A549 (cell line): ENCODE results near the gene GNB1L. TPM values are rescaled to one million over a fixed set of nuclear protein-coding genes. Genes with fewer than 3 reads are reported as not detected.

ENCODE experiments used
- ATAC-seq, 2 experiments: fragments of 200-7000 bp in 1 of 2; fragments of >200 bp in 1 of 2; cut with Nextera tagmentation in 1 of 2; cut with Tn5 transposase in 1 of 2; 3 replicates each; pipeline versions ENCODE4 v1.8.0 to v1.9.1; 2018 to 2020; ENCODE audit warnings: mild to moderate bottlenecking in 1 of 2, moderate library complexity in 1 of 2
- CTCF ChIA-PET: fragments of 300-600 bp; sonication (Branson Sonifier 250); formaldehyde crosslinking; extraction: SDS; loops from one replicate; lab custom pipeline; 2021; ENCODE audit warnings: antibody characterized with exemption, inconsistent platforms; lab: Yijun Ruan, JAX
- POLR2A ChIA-PET: fragments of 350-600 bp; formaldehyde crosslinking; extraction: SDS; loops from one replicate; lab custom pipeline; 2021; ENCODE audit warnings: antibody characterized with exemption, inconsistent platforms; lab: Yijun Ruan, JAX
- DNase-seq, 2 experiments: peaks; one replicate each; pipeline versions ENCODE4 v3.0.0 to v3.0.0-alpha.2; 2011 to 2016; ENCODE audit warnings: low read depth in 1 of 2, low spot score in 1 of 2
- FAIRE-seq: peaks from 2 replicates; lab custom pipeline; 2011; peaks lifted over from hg19 to GRCh38; lab: Jason Lieb, UNC
- H3K27ac ChIP-seq, 2 experiments: fragments of >200 bp; sonication (Bioruptor Twin); formaldehyde crosslinking; 3 replicates each; pipeline ENCODE4 v1.5.1; 2016 to 2017
- H3K4me1 ChIP-seq: fragments of >200 bp; sonication (Bioruptor Twin); formaldehyde crosslinking; 3 replicates; pipeline ENCODE4 v1.6.1; 2016
- H3K4me2 ChIP-seq: fragments of >200 bp; sonication (Bioruptor Twin); formaldehyde crosslinking; 3 replicates; pipeline ENCODE4 v1.6.1; 2016
- H3K4me3 ChIP-seq: fragments of >200 bp; sonication (Bioruptor Twin); formaldehyde crosslinking; 3 replicates; pipeline ENCODE4 v1.5.1; 2016
- H3K9me3 ChIP-seq: fragments of >200 bp; sonication (Bioruptor Twin); formaldehyde crosslinking; 3 replicates; pipeline ENCODE4 v1.6.1; 2016
- CHD2 ChIP-seq: fragments of 150-350 bp; IDR thresholded peaks from 2 replicates; pipeline ENCODE4 v1.6.1; 2014; ENCODE audit warnings: low read length; ENCODE audit not compliant: partially characterized antibody
- CHD4 ChIP-seq: fragments of 200-600 bp; sonication (generic); IDR thresholded peaks from 2 replicates; pipeline ENCODE4 v1.6.1; 2016; ENCODE audit warnings: antibody characterized with exemption, mild to moderate bottlenecking, borderline replicate concordance
- EHF ChIP-seq: fragments of 250-450 bp; sonication (Bioruptor Pico); IDR thresholded peaks from 2 replicates; pipeline ENCODE4 v1.5.0; 2020; ENCODE audit warnings: mild to moderate bottlenecking
- EHMT2 ChIP-seq: fragments of 200-600 bp; sonication (generic); IDR thresholded peaks from 2 replicates; pipeline ENCODE4 v1.6.1; 2016; ENCODE audit warnings: antibody characterized with exemption, low read depth, mild to moderate bottlenecking, moderate library complexity
- ESRRA ChIP-seq: fragments of 150-350 bp; IDR thresholded peaks from 2 replicates; pipeline ENCODE4 v1.6.1; 2014; ENCODE audit warnings: mild to moderate bottlenecking, low read length, borderline replicate concordance
- FOXS1 ChIP-seq: fragments of 250-450 bp; sonication (Bioruptor Pico); IDR thresholded peaks from 2 replicates; pipeline ENCODE4 v1.5.0; 2020; ENCODE audit warnings: mild to moderate bottlenecking, moderate library complexity
- GATA3 ChIP-seq: IDR thresholded peaks from 2 replicates; pipeline ENCODE4 v1.6.1; 2012; ENCODE audit warnings: borderline replicate concordance
- HDAC2 ChIP-seq: fragments of 200-600 bp; sonication (generic); IDR thresholded peaks from 2 replicates; pipeline ENCODE4 v1.6.1; 2016
- HOXB5 ChIP-seq: fragments of 250-450 bp; sonication (Bioruptor Pico); IDR thresholded peaks from 2 replicates; pipeline ENCODE4 v1.5.0; 2020; ENCODE audit warnings: mild to moderate bottlenecking, moderate library complexity
- JUNB ChIP-seq: fragments of >200 bp; sonication (Bioruptor Twin); formaldehyde crosslinking; IDR thresholded peaks from 2 replicates; pipeline ENCODE4 v1.6.1; 2016
- KDM5A ChIP-seq: fragments of 200-600 bp; sonication (generic); IDR thresholded peaks from 2 replicates; pipeline ENCODE4 v1.6.1; 2016; ENCODE audit warnings: antibody characterized with exemption, mild to moderate bottlenecking
- MAFK ChIP-seq: fragments of 450-650 bp; IDR thresholded peaks from 2 replicates; pipeline ENCODE4 v1.6.1; 2014; ENCODE audit not compliant: partially characterized antibody
- MAZ ChIP-seq: fragments of 150-350 bp; IDR thresholded peaks from 2 replicates; pipeline ENCODE4 v1.6.1; 2014; ENCODE audit warnings: antibody characterized with exemption, low read depth, low read length, borderline replicate concordance
- NPAS2 ChIP-seq: fragments of 250-450 bp; sonication (Bioruptor Pico); IDR thresholded peaks from 2 replicates; pipeline ENCODE4 v1.8.0; 2022; ENCODE audit warnings: mild to moderate bottlenecking, moderate library complexity, borderline replicate concordance
- NR3C1 ChIP-seq: fragments of >200 bp; sonication (Bioruptor Twin); formaldehyde crosslinking; IDR thresholded peaks from 3 replicates; pipeline ENCODE4 v1.6.1; 2017
- POLR2AphosphoS2 ChIP-seq: conservative IDR thresholded peaks from 2 replicates; pipeline ENCODE4 v1.6.1; 2012; ENCODE audit warnings: low read length, improper control_type of control experiment, inconsistent platforms
- RARB ChIP-seq: fragments of 250-450 bp; sonication (Bioruptor Pico); IDR thresholded peaks from 2 replicates; pipeline ENCODE4 v1.8.0; 2021; ENCODE audit warnings: mild to moderate bottlenecking, moderate library complexity
- RCOR1 ChIP-seq: fragments of 150-350 bp; IDR thresholded peaks from 2 replicates; pipeline ENCODE4 v1.6.1; 2014; ENCODE audit warnings: antibody characterized with exemption, low read length, low read depth
- RFX5 ChIP-seq: fragments of 450-650 bp; IDR thresholded peaks from 2 replicates; pipeline ENCODE4 v1.7.1; 2014; ENCODE audit warnings: antibody characterized with exemption, mild to moderate bottlenecking, moderate library complexity
- RNF2 ChIP-seq: fragments of 200-600 bp; sonication (generic); IDR thresholded peaks from 2 replicates; pipeline ENCODE4 v1.6.1; 2016; ENCODE audit warnings: low read depth, mild to moderate bottlenecking, antibody characterized with exemption, moderate library complexity, borderline replicate concordance
- SMC3 ChIP-seq: fragments of >200 bp; sonication (Bioruptor Twin); formaldehyde crosslinking; IDR thresholded peaks from 3 replicates; pipeline ENCODE4 v1.6.1; 2018; ENCODE audit warnings: inconsistent platforms
- SREBF2 ChIP-seq: fragments of 450-650 bp; IDR thresholded peaks from 2 replicates; pipeline ENCODE4 v1.6.1; 2014; ENCODE audit warnings: mild to moderate bottlenecking, moderate library complexity
- TP53 ChIP-seq: fragments of 250-450 bp; sonication (Bioruptor Pico); IDR thresholded peaks from 2 replicates; pipeline ENCODE4 v1.5.0; 2021; ENCODE audit warnings: mild to moderate bottlenecking, moderate library complexity
- ZNF302 ChIP-seq: fragments of 250-450 bp; sonication (Bioruptor Pico); IDR thresholded peaks from 2 replicates; pipeline ENCODE4 v1.9.0; 2021; ENCODE audit warnings: inconsistent platforms, mild to moderate bottlenecking, moderate library complexity
- WGBS: methylation state at CpG from one replicate; pipeline ENCODE4 v1.1.6; 2017; ENCODE audit errors: missing lambda C conversion rate; 5-methylcytosine and 5-hydroxymethylcytosine counted together
- polyA plus RNA-seq, 4 experiments: library from polyadenylated mRNA; depleted of rRNA in 3 of 4; stranded (reverse); fragments of >200 nt; fragmentation: RNase III in 1 of 4; extraction: RNeasy Plus Mini Kit Qiagen cat#74134 plus additional on column Dnase treatment in 1 of 4; gene quantifications; 2 replicates in 3 of 4; 3 replicates in 1 of 4; pipeline ENCODE4 v1.2.3, GENCODE V29; 2011 to 2017
- TF ChIP-seq, protein P1 (sequence below): fragments of 450-650 bp; IDR thresholded peaks from 2 replicates; pipeline ENCODE4 v1.6.1; 2014; ENCODE audit warnings: antibody characterized with exemption
- TF ChIP-seq, protein P2 (sequence below): IDR thresholded peaks from 2 replicates; pipeline ENCODE4 v1.6.1; 2012; ENCODE audit warnings: low read depth, borderline replicate concordance
- TF ChIP-seq, protein P3 (sequence below): fragments of 250-450 bp; sonication (Bioruptor Pico); IDR thresholded peaks from 2 replicates; pipeline ENCODE4 v1.5.0; 2020; ENCODE audit warnings: low read depth, mild to moderate bottlenecking, moderate library complexity
- TF ChIP-seq, protein P4 (sequence below): IDR thresholded peaks from 2 replicates; pipeline ENCODE4 v1.6.1; 2012
- TF ChIP-seq, protein P5 (sequence below): fragments of >200 bp; sonication (Bioruptor Twin); formaldehyde crosslinking; IDR thresholded peaks from 3 replicates; pipeline ENCODE4 v1.5.1; 2016
- TF ChIP-seq, protein P6 (sequence below): fragments of >200 bp; sonication (Bioruptor Twin); formaldehyde crosslinking; IDR thresholded peaks from 3 replicates; pipeline ENCODE4 v1.6.1; 2016
- TF ChIP-seq, protein P7 (sequence below): IDR thresholded peaks from 2 replicates; pipeline ENCODE4 v1.6.1; 2012
- TF ChIP-seq, protein P8 (sequence below): fragments of >200 bp; sonication (Bioruptor Twin); formaldehyde crosslinking; IDR thresholded peaks from 2 replicates; pipeline ENCODE4 v1.6.1; 2016

GNB1L gene
- polyA plus RNA-seq, 2 of the 4 experiments (the other 2 are of a cell fraction) = 1.8 to 10.3 TPM

DNA sequence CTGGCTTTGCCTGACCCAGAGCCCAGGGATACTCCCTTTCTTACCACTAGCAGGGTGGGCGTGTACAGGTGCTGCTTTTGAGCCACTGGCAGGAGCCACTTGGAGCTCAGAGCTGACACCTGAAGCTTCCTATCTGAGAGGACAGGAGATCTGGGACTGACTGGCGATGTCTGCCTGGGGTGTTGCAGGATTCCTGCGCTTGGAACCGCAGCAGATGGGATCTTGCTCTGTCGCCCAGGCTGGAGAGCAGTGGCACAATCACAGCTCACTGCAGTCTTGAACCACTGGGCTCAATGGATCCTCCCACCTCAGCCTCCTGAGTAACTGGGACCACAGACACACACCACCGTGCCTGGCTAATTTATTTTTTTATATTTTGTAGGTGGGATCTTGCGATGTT lies 113.6 kb downstream of the GNB1L start:
- H3K4me2 ChIP-seq = no peak overlapping the region
- H3K27ac ChIP-seq = no peak overlapping the region
- no peak overlapping the region for H3K4me3 ChIP-seq
- POLR2A ChIA-PET = no interaction called here
- 86% methylated on average over 5 of the region's 7 CpGs for WGBS
- H3K9me3 ChIP-seq = no peaks in the 10 kb centered on the region
- ATAC-seq (no peak), FAIRE-seq (no peak), DNase-seq (no peak)
- CTCF ChIA-PET = interaction anchor here (1.6 to 11.1 kb wide), 3 partner anchors 10 to 169 kb away, joined by 6 to 86 read pairs (median 11); no protein-coding TSS in a partner anchor
- TF ChIP-seq CHD4 (no peak), NPAS2 (CRISPR knock-in tag) (no peak), POLR2AphosphoS2 (no peak), MAFK (no peak), HDAC2 (no peak), HOXB5 (CRISPR knock-in tag) (no peak), ZNF302 (no peak), RFX5 (no peak), FOXS1 (CRISPR knock-in tag) (no peak), KDM5A (no peak), RARB (CRISPR knock-in tag) (no peak), EHF (no peak), ESRRA (no peak), SREBF2 (no peak), GATA3 (no peak), RCOR1 (no peak), CHD2 (no peak)
- TF ChIP-seq, protein P1, sequence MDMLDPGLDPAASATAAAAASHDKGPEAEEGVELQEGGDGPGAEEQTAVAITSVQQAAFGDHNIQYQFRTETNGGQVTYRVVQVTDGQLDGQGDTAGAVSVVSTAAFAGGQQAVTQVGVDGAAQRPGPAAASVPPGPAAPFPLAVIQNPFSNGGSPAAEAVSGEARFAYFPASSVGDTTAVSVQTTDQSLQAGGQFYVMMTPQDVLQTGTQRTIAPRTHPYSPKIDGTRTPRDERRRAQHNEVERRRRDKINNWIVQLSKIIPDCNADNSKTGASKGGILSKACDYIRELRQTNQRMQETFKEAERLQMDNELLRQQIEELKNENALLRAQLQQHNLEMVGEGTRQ = no peak
- TF ChIP-seq, protein P2, sequence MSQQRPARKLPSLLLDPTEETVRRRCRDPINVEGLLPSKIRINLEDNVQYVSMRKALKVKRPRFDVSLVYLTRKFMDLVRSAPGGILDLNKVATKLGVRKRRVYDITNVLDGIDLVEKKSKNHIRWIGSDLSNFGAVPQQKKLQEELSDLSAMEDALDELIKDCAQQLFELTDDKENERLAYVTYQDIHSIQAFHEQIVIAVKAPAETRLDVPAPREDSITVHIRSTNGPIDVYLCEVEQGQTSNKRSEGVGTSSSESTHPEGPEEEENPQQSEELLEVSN = no peak
- TF ChIP-seq, protein P3, sequence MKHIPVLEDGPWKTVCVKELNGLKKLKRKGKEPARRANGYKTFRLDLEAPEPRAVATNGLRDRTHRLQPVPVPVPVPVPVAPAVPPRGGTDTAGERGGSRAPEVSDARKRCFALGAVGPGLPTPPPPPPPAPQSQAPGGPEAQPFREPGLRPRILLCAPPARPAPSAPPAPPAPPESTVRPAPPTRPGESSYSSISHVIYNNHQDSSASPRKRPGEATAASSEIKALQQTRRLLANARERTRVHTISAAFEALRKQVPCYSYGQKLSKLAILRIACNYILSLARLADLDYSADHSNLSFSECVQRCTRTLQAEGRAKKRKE (CRISPR knock-in tag) = no peak
- no peaks in the 10 kb centered on the region for H3K4me1 ChIP-seq

DNA sequence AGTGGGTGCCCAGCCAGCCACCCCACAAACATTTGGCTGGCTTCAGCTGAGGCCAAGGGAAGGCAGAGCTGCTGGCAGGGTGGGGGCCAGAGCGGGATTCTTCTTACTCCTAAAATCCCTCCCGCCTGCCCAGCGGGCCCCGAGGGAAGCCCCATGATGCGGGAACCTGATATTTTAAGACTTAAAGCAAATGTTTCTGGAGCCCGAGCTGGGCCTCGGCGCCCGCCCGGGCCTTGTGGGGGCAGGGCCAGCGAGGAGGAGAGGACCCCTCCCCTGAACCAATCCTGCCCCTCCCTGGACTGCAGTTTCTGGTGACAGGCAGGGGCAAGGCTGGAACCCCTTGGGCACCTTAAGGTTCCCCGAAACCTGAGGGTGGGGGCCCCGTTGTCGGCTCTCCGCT lies 114.1 kb downstream of the GNB1L start:
- Histone ChIP-seq H3K4me2 (no peak overlapping the region), H3K27ac (no peak overlapping the region), H3K4me3 (no peak overlapping the region), H3K4me1 (no peaks in the 10 kb centered on the region), H3K9me3 (no peaks in the 10 kb centered on the region)
- DNase-seq = no peak
- ChIA-PET CTCF (interaction anchor here (3.5 to 11.1 kb wide), 2 partner anchors 9 to 170 kb away, joined by 11 to 86 read pairs; no protein-coding TSS in a partner anchor), POLR2A (no interaction called here)
- no peak for FAIRE-seq
- WGBS = 88% methylated on average over 10 of the region's 15 CpGs
- no peak for ATAC-seq
- TF ChIP-seq SMC3 = no peak
- TF ChIP-seq, protein P4, sequence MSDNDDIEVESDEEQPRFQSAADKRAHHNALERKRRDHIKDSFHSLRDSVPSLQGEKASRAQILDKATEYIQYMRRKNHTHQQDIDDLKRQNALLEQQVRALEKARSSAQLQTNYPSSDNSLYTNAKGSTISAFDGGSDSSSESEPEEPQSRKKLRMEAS = no peak
- TF ChIP-seq, protein P5, sequence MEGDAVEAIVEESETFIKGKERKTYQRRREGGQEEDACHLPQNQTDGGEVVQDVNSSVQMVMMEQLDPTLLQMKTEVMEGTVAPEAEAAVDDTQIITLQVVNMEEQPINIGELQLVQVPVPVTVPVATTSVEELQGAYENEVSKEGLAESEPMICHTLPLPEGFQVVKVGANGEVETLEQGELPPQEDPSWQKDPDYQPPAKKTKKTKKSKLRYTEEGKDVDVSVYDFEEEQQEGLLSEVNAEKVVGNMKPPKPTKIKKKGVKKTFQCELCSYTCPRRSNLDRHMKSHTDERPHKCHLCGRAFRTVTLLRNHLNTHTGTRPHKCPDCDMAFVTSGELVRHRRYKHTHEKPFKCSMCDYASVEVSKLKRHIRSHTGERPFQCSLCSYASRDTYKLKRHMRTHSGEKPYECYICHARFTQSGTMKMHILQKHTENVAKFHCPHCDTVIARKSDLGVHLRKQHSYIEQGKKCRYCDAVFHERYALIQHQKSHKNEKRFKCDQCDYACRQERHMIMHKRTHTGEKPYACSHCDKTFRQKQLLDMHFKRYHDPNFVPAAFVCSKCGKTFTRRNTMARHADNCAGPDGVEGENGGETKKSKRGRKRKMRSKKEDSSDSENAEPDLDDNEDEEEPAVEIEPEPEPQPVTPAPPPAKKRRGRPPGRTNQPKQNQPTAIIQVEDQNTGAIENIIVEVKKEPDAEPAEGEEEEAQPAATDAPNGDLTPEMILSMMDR = no peak
- no peak for TF ChIP-seq EHMT2
- no peak for TF ChIP-seq RNF2
- no peak for TF ChIP-seq MAZ
- TF ChIP-seq SREBF2 = no peak
- no peak for TF ChIP-seq MAFK
- TF ChIP-seq, protein P6, sequence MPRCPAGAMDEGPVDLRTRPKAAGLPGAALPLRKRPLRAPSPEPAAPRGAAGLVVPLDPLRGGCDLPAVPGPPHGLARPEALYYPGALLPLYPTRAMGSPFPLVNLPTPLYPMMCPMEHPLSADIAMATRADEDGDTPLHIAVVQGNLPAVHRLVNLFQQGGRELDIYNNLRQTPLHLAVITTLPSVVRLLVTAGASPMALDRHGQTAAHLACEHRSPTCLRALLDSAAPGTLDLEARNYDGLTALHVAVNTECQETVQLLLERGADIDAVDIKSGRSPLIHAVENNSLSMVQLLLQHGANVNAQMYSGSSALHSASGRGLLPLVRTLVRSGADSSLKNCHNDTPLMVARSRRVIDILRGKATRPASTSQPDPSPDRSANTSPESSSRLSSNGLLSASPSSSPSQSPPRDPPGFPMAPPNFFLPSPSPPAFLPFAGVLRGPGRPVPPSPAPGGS = no peak
- no peak for TF ChIP-seq TP53
- TF ChIP-seq, protein P7, sequence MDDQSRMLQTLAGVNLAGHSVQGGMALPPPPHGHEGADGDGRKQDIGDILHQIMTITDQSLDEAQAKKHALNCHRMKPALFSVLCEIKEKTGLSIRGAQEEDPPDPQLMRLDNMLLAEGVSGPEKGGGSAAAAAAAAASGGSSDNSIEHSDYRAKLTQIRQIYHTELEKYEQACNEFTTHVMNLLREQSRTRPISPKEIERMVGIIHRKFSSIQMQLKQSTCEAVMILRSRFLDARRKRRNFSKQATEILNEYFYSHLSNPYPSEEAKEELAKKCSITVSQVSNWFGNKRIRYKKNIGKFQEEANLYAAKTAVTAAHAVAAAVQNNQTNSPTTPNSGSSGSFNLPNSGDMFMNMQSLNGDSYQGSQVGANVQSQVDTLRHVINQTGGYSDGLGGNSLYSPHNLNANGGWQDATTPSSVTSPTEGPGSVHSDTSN = no peak
- no peak for TF ChIP-seq JUNB
- TF ChIP-seq GATA3 = no peak
- TF ChIP-seq, protein P8, sequence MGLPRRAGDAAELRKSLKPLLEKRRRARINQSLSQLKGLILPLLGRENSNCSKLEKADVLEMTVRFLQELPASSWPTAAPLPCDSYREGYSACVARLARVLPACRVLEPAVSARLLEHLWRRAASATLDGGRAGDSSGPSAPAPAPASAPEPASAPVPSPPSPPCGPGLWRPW = no peak
- TF ChIP-seq CHD4 = no peak
- no peak for TF ChIP-seq NR3C1
- TF ChIP-seq HOXB5 (CRISPR knock-in tag) = no peak
- TF ChIP-seq, all 56 proteins: peak for 0
